Stimulated activated CD8-positive, alpha-beta memory T cell treated with anti-CD3 and anti-CD28 coated beads, Interleukin-7, amount 100 ng/mL, for 1 hour (primary cell): ENCODE results near the gene GATA3.

ENCODE experiments used
- DNase-seq, 2 donors: peaks; one replicate each; pipeline ENCODE4 v3.0.0-alpha.2; 2020; ENCODE audit warnings: low read depth in 2 of 2

Gene GATA3

DNA sequence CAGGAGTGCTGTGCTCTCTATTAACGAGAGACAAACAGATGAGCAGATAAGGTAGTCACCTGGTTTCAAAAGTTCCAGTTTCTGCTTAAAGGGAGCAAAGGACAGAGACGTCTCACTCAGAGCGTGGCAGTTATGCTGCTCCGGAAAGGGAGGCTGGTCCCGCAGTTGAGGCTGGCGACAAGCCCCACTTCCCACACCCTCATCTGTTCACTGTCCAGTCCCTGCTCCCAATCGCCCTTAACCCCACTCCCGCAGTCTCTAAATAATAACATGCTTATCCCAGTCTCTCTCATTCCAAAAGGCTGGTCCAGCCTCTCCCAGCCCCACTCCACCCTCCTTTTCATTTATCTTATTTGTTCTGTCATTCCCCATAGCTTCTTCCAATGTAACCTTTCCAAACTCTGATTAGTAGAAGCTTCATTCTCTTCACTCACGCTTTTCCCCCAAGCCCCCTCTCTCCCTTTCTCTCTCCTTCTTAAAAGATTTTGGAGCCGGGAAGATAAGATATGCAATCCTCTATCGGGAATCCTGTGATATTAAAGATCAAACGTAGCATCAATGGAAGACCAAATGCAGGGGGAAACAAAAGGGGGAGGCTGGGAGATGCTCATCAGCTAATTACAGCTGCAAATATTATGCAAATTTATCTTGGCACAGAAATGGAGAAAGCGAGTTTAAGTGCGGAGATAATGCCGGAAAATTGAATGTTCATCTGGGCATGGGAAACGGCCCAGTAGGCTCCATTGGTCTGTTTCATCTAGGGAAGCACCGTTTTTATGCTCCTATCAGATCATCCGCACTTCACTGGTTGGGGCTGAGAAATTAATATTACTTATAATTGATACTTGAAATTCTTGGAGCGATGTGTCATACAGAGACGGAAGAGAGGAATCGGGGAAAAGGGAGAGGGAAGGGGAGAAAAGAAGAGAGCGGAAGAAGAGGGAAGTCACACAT lies 16.3 kb upstream of the GATA3 start:
- no peak for DNase-seq

DNA sequence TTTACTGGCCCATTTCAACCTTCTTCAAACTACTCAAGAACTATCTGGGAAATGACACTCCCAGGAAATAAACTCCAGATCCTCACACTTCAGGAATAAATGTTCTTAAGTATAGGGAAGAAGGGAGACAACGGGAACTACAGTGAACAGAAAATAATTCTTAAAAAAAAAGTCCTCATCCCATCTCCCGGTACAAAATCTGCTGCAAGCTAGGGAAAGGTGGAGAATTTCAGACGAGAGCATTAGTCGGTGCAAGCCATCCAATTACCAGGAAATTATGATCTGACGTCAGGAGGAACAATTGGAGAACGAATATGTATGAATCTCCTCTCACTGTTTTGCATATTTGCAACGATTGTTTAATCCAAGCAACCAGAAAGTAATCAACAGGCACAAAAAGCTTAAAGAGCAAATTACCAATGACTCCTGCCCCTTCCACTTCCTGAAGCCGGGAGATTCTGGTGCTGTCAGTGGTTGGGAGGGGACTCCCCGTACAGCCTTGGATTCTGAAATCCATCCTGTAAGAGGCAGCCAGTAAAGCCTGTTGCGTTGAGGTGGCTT lies 15.1 kb upstream of the GATA3 start:
- no peak for DNase-seq

DNA sequence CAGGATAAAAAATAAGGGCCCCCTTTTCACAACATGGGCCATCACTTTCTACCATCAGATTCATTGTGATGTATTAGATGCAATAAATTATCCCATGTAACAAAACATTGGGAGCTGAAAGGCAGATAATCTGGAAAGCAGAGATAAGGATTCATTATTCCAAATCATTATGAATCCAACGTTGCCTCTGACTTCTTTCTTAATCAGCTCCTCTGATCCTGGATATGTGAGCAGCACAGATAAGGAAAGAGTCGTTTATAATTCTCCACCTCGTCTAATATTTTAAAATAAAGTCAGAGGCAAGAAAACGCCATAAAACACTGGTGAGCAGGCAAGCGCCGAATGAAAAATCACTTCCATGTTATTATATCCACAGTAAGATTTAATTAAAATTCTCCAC lies 13.8 kb upstream of the GATA3 start:
- DNase-seq, result no peak

DNA sequence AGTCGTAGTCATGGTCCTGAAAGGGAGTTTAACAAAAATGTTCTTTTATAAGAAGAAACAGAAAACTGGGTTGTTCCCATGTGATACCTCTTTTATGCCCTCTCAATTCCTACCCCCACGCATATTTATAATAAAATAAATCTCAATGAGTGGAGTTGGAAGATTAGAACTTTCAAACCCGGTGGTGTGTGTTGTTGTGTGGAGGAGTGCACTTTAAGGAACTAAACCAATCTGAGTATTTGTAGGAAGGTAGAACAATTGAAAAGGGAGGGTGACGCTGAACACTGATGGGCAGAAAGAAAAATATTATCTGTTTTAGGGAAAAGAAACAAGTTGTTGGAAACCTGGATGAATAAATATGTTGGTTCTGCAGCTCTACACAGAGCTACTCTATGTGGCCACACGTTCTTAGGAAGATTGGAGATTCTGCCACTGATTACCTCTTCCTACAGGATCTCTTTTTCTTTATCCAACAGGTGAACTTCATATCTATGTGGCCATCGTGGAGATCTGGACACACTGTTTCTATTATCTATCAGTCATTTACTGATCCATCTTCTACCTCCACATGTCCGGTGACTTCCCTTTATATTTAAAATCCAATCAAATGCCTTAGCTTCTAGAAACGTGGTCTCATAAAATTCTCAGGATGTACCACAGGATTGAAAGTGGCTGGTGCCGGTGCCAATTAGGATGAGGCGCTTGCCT lies 13.1 kb upstream of the GATA3 start:
- no peak for DNase-seq

- no peak for DNase-seq
Measured at GRCh38 chr10:8041992-8042720, 12.3 kb upstream of the GATA3 start.

GRCh38 chr10:8042721-8043568 lies 11.5 kb upstream of the GATA3 start:
- DNase-seq, result no peak

GRCh38 chr10:8043569-8044306 lies 10.8 kb upstream of the GATA3 start:
- no peak for DNase-seq

DNA sequence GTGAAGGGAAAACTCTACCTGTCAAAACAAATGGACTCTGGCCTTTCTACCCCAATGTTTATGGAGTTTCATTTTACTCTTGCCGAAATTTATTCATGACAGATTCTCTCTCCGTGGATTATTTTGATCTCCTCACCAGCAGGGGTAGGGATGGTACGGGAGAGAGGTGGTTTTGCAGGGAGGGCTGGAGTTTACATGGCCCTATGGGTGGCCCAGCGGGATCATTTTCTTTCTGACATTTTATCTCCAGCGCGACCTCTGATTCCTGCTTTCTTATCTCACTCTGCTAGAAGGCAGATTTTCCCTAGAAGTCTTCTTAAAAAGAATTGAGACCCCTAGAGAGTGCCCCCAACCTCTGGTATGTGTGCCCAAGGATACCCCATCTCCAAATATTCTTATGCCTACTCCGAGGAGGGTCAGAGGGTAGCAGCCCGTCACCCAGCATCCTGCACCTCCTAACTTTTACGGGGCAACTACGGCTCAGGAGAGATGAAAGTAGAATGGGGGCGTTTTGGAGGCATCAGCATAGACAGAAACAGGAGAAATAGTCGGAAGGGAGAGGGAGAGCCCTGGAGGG lies 10.1 kb upstream of the GATA3 start:
- no peak for DNase-seq

- no peak for DNase-seq
Measured at GRCh38 chr10:8044908-8045725, 9.4 kb upstream of the GATA3 start.

GRCh38 chr10:8045726-8046494 lies 8.6 kb upstream of the GATA3 start:
- no peak for DNase-seq

GRCh38 chr10:8047452-8048280 lies 6.8 kb upstream of the GATA3 start:
- DNase-seq, result no peak

DNA sequence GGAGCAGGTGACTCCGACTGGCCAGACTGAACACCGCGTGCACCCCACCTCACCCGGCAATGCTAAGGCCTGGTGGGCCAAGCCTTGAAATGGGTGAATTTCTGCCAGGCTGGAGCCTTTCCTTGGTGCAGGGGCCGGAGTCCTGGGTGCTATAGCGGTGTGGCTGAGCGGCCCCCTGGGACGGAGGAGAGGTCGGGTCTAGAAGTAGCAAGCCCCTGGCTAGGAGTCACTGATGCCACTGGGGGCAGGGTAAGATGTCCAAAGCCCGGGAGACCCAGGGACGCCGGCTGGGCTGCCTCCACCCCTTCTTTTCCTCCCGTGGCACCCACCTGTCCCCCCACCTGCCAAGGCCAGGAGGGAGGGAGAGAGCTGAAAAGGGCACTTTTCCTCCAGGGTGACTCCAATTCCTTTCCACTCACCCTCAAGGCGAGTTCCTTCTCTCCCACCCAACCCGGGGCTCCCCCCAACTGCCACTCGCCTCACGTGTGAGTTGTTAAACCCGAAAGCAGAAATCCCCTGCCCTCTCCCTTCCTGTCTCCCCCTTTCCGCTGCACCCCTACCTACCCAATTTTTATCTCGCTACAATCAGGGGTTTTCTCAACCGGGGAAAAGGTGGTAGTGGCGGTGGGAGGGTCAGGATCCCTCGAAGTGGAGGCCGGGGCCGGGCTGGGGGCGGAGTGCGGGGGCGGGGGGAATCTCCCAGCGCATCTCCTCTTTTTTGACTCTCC lies 6.0 kb upstream of the GATA3 start:
- DNase-seq, result no peak

GRCh38 chr10:8049045-8049864 lies 5.2 kb upstream of the GATA3 start:
- no peak for DNase-seq

DNA sequence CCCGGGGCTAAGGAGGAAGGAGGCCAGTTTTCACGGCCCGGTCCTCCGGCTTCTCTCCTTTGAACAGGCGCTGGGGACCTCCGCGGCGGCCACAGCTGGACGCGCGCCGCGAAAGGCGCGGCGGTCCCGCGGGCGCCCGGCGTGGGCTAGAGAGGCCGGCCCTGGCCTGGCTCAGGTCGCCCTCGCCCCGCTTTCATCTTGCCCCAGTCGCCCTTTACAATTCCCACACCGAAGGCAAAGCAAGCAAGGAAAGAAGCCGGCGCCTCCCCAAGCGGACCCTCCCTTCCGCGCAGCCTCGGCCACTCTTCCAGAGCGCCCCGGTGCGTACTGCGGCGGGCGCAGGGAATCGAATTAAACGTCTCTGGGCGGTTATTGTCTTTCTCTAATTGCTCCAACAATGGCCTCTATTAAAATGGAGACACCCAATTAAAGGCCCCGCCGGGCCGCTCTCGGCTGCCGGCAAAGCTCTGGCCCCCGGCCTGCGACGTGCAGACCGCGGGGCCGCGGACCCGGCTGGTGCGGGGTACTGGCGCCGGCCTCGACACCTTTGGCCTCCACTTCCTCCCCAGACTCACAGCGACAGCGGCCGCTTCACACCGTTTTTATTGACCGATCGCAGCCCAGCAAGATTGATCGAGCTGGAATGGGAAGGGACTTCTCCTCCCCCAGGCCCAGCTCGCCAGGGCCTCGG lies 4.5 kb upstream of the GATA3 start:
- no peak for DNase-seq

DNA sequence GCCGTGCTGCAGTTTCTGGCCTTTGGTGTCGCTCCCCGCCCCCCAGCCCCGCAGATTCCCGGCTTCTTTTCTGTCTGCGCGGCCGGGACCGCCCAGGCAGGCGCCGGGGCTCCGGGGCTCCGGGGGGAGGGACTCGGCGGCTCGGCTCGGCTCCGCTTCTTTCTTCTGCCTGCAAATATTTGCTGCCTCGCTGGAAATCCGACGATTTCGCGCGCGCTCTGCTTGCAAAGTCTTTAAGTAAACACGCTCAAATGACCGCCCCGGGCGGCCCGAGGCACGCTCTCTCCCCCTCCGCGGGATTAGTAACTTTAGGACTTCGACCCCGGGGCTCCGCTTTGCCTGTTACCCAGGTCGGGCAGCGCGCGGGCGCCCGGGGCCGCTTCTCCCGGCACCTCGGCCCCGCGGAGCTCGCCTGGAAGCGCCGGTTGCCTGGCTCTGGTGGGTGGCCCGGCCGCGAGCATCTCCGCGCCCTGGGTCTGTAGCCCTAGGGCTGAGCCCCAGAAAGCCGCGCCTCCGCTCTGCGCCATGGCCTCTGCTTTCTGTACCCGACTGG lies 3.9 kb upstream of the GATA3 start:
- DNase-seq, result no peak
